Endothelial cell of umbilical vein (primary cell): ENCODE measurements around the gene TRPC5OS. TPM values are rescaled to one million over a fixed set of nuclear protein-coding genes. Genes with fewer than 3 reads are reported as not detected.

Experiments
- BruUV-seq: library from RNA; stranded (reverse); fragments of 400-500 nt; replicated peaks from 2 replicates; lab custom pipeline; 2021; lab: Mats Ljungman, UMichigan
- CTCF ChIA-PET: fragments of 300-600, 350-600 bp; sonication (Branson Sonifier 250); formaldehyde crosslinking; loops from one replicate; lab custom pipeline; 2021; ENCODE audit warnings: antibody characterized with exemption, inconsistent platforms; lab: Charles Lee
- POLR2A ChIA-PET: fragments of 300-600, 350-600 bp; sonication (Branson Sonifier 250); formaldehyde crosslinking; loops from one replicate; lab custom pipeline; 2021; ENCODE audit warnings: antibody characterized with exemption, inconsistent platforms; lab: Charles Lee
- DNase-seq: peaks from one replicate; pipeline ENCODE4 v3.0.0-alpha.2; 2011; ENCODE audit warnings: low read depth, low spot score
- FAIRE-seq: peaks from 2 replicates; lab custom pipeline; 2011; peaks lifted over from hg19 to GRCh38; lab: Jason Lieb, UNC
- H2AFZ ChIP-seq: 2 replicates; pipeline ENCODE4 v1.6.0; 2012; ENCODE audit warnings: low read depth, low read length, control low read depth, inconsistent platforms
- H3K27ac ChIP-seq: 2 replicates; pipeline ENCODE4 v1.5.1; 2011; ENCODE audit warnings: low read depth, mild to moderate bottlenecking, control low read depth, low read length, moderate library complexity; ENCODE audit not compliant: insufficient read depth
- H3K27me3 ChIP-seq, 2 experiments: 2 replicates each; pipeline versions ENCODE4 v1.6.0 to v1.6.1; 2011; ENCODE audit warnings: low read length in 2 of 2, mixed read lengths in 1 of 2; ENCODE audit not compliant: control insufficient read depth in 2 of 2, insufficient read depth in 2 of 2
- H3K36me3 ChIP-seq, 2 experiments: 2 replicates in 1 of 2; 3 replicates in 1 of 2; pipeline ENCODE4 v1.5.1; 2011; ENCODE audit warnings: low read length in 2 of 2, mild to moderate bottlenecking in 1 of 2, moderate library complexity in 1 of 2; ENCODE audit not compliant: control insufficient read depth in 2 of 2, insufficient read depth in 2 of 2; ENCODE audit errors: extremely low read depth in 1 of 2
- H3K4me1 ChIP-seq: 3 replicates; pipeline ENCODE4 v1.5.1; 2011; ENCODE audit warnings: mild to moderate bottlenecking, low read length; ENCODE audit not compliant: control insufficient read depth, insufficient read depth; ENCODE audit errors: extremely low read depth
- H3K4me2 ChIP-seq: 2 replicates; pipeline ENCODE4 v1.6.1; 2011; ENCODE audit warnings: low read length, control low read depth, mixed read lengths; ENCODE audit not compliant: insufficient read depth
- H3K4me3 ChIP-seq, 3 experiments: fragments of 200-600 bp in 1 of 3; sonication (generic), shearing (Covaris generic) in 1 of 3; replicated peaks in 1 of 3; 2 replicates each; pipeline ENCODE4 v1.5.1; 2011 to 2016; ENCODE audit warnings: control low read depth in 3 of 3, low read length in 3 of 3, mild to moderate bottlenecking in 2 of 3, inconsistent platforms in 1 of 3, low read depth in 1 of 3, moderate library complexity in 1 of 3; ENCODE audit not compliant: insufficient read depth in 1 of 3
- H3K79me2 ChIP-seq: 2 replicates; pipeline ENCODE4 v1.6.0; 2012; ENCODE audit warnings: low read length, inconsistent platforms; ENCODE audit not compliant: control insufficient read depth, insufficient read depth
- H3K9ac ChIP-seq: replicated peaks from 2 replicates; pipeline ENCODE3; 2011; ENCODE audit warnings: low read length, control low read depth; ENCODE audit not compliant: insufficient read depth; ENCODE audit errors: extremely low read depth
- H3K9me1 ChIP-seq: replicated peaks from 3 replicates; pipeline ENCODE4 v1.6.0; 2011; ENCODE audit warnings: mild to moderate bottlenecking, low read length; ENCODE audit not compliant: control insufficient read depth, insufficient read depth; ENCODE audit errors: extremely low read depth
- H3K9me3 ChIP-seq: replicated peaks from 2 replicates; pipeline ENCODE4 v1.5.1; 2012; ENCODE audit warnings: low read length, inconsistent platforms; ENCODE audit not compliant: control insufficient read depth, insufficient read depth
- H4K20me1 ChIP-seq: replicated peaks from 2 replicates; pipeline ENCODE3; 2011; ENCODE audit warnings: mild to moderate bottlenecking, low read length; ENCODE audit not compliant: control insufficient read depth, insufficient read depth; ENCODE audit errors: extremely low read depth
- EZH2 ChIP-seq: IDR thresholded peaks from 2 replicates; pipeline ENCODE4 v1.6.1; 2012; ENCODE audit warnings: borderline replicate concordance, low read depth, mild to moderate bottlenecking, moderate library complexity, low read length, inconsistent platforms; ENCODE audit not compliant: severe bottlenecking
- FOS ChIP-seq: IDR thresholded peaks from 2 replicates; pipeline ENCODE4 v1.6.1; 2011; ENCODE audit warnings: mild to moderate bottlenecking, low read length, moderate library complexity, borderline replicate concordance; ENCODE audit not compliant: insufficient read depth
- GATA2 ChIP-seq: IDR thresholded peaks from 2 replicates; pipeline ENCODE4 v1.7.0; 2011; ENCODE audit warnings: low read depth, mild to moderate bottlenecking, moderate library complexity, mixed read lengths, low read length; ENCODE audit not compliant: insufficient read length, insufficient read depth
- JUN ChIP-seq: IDR thresholded peaks from 2 replicates; pipeline ENCODE4 v1.6.1; 2011; ENCODE audit warnings: borderline replicate concordance, low read depth; ENCODE audit not compliant: insufficient read length, insufficient read depth
- MYC ChIP-seq: IDR thresholded peaks from one replicate; pipeline ENCODE4 v1.6.1; 2011; ENCODE audit warnings: mild to moderate bottlenecking, low read depth, low read length
- POLR2A ChIP-seq: IDR thresholded peaks from 2 replicates; pipeline ENCODE4 v1.6.1; 2012; ENCODE audit warnings: low read depth, mild to moderate bottlenecking, control low read depth, low read length
- POLR2AphosphoS5 ChIP-seq: IDR thresholded peaks from 2 replicates; pipeline ENCODE4 v1.6.1; 2012; ENCODE audit warnings: low read depth, mild to moderate bottlenecking, control low read depth, low read length, moderate library complexity; ENCODE audit not compliant: insufficient read depth
- dilution Hi-C: fragments of 300-500 bp; cut with MboI; formaldehyde crosslinking; loops from one replicate; pipeline ENCODE4 v1.15.0; 2019; ENCODE audit warnings: low sequenced_read_pairs; ENCODE audit not compliant: extremely low pct_ligation_motif_present
- intact Hi-C: fragments of 100-400 bp; cut with micrococcal nuclease; formaldehyde crosslinking; loops from one replicate; pipeline ENCODE4 v1.10.0; 2022
- polyA plus RNA-seq, 4 experiments: library from polyadenylated mRNA; depleted of rRNA in 3 of 4; stranded (reverse) in 3 of 4; unstranded in 1 of 4; fragments of >200 nt; gene quantifications; 2 replicates each; pipeline versions ENCODE4 v1.2.1 to v1.2.3, GENCODE V29; 2011 to 2012; ENCODE audit warnings: missing spikeins in 1 of 4
- total RNA-seq: library from RNA; stranded (reverse); gene quantifications from 2 replicates; pipeline ENCODE4 v1.2.3, GENCODE V29; 2021
- TF ChIP-seq, protein P1 (sequence below): IDR thresholded peaks from 2 replicates; pipeline ENCODE4 v1.6.1; 2011; ENCODE audit not compliant: insufficient read depth, insufficient read length
- TF ChIP-seq, protein P2 (sequence below), 2 donors: IDR thresholded peaks; 1 replicate in 1 of 2; 2 replicates in 1 of 2; pipeline ENCODE4 v1.5.1; 2011; ENCODE audit warnings: low read length in 2 of 2, mild to moderate bottlenecking in 2 of 2, moderate library complexity in 2 of 2, control low read depth in 1 of 2, inconsistent platforms in 1 of 2, low read depth in 1 of 2; ENCODE audit not compliant: insufficient read depth in 1 of 2; ENCODE audit errors: extremely low read depth in 1 of 2

Gene TRPC5OS
- total and polyA plus RNA-seq, 2 donors (not counting 3 experiments of a cell fraction or from before 2014, with no cell fraction given): not detected

DNA sequence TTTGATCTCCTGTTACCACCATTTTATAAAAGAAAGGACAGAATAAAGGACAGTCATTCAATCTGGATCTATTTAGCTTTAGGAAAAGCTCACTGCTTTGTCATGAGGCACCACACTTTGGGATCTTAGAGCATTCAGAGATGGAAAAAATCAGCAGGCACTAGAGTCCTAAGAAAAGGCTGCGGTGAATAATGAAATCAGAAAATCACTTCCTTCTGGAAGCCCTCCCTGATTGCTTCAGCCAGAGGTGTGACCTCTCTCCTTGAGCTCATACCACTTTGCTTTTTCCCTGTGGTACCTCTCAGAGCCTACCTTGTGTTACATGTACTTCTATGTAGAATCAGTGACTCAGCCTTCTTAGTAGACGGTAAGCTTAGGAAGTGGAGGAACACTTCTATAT lies 8.7 kb upstream of the TRPC5OS start:
- no peaks in the 10 kb centered on the region for H4K20me1 ChIP-seq
- no peak overlapping the region for H3K27ac ChIP-seq
- H3K36me3 ChIP-seq: no peaks in the 10 kb centered on the region
- no peaks in the 10 kb centered on the region for H3K79me2 ChIP-seq
- H2AFZ ChIP-seq: no peak overlapping the region
- H3K4me2 ChIP-seq: no peak overlapping the region
- H3K27me3 ChIP-seq: no peaks in the 10 kb centered on the region
- no peaks in the 10 kb centered on the region for H3K9me1 ChIP-seq
- ChIA-PET POLR2A (no interaction called here), CTCF (no interaction called here)
- H3K4me3 ChIP-seq: no peak overlapping the region
- DNase-seq (no peak), FAIRE-seq (no peak)
- H3K9ac ChIP-seq: no peak overlapping the region
- H3K4me1 ChIP-seq: no peaks in the 10 kb centered on the region
- intact Hi-C loops: no loop called here
- no peak for TF ChIP-seq GATA2
- TF ChIP-seq, protein P1, sequence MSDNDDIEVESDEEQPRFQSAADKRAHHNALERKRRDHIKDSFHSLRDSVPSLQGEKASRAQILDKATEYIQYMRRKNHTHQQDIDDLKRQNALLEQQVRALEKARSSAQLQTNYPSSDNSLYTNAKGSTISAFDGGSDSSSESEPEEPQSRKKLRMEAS: no peak
- no peak for TF ChIP-seq POLR2AphosphoS5
- TF ChIP-seq, protein P2, sequence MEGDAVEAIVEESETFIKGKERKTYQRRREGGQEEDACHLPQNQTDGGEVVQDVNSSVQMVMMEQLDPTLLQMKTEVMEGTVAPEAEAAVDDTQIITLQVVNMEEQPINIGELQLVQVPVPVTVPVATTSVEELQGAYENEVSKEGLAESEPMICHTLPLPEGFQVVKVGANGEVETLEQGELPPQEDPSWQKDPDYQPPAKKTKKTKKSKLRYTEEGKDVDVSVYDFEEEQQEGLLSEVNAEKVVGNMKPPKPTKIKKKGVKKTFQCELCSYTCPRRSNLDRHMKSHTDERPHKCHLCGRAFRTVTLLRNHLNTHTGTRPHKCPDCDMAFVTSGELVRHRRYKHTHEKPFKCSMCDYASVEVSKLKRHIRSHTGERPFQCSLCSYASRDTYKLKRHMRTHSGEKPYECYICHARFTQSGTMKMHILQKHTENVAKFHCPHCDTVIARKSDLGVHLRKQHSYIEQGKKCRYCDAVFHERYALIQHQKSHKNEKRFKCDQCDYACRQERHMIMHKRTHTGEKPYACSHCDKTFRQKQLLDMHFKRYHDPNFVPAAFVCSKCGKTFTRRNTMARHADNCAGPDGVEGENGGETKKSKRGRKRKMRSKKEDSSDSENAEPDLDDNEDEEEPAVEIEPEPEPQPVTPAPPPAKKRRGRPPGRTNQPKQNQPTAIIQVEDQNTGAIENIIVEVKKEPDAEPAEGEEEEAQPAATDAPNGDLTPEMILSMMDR (IDR thresholded peaks at IDR 0.05; ENCODE audit: extremely low read depth in 1 of 2, insufficient read depth in 1 of 2, low read depth in 1 of 2, low read length in 2 of 2): no peak
- no peak for TF ChIP-seq MYC
- TF ChIP-seq FOS: no peak
- TF ChIP-seq POLR2A: no peak
- no peak for TF ChIP-seq EZH2
- no peak for TF ChIP-seq JUN
- BruUV-seq: no TSS peak
- dilution Hi-C loops: no loop called here
- no peaks in the 10 kb centered on the region for H3K9me3 ChIP-seq
